GM12878 (cell line): ENCODE data around the gene CA7.

Experiments
- BRCA1 ChIP-seq: IDR thresholded peaks from 2 replicates; pipeline ENCODE4 v1.6.1; 2011; ENCODE audit warnings: low read depth, low read length, improper control_type of control experiment
- CHD4 ChIP-seq: fragments of 200-600 bp; sonication (generic); IDR thresholded peaks from 2 replicates; pipeline ENCODE4 v1.6.1; 2016; ENCODE audit warnings: mild to moderate bottlenecking
- HDAC2 ChIP-seq: fragments of 200-600 bp; sonication (generic); IDR thresholded peaks from 2 replicates; pipeline ENCODE4 v1.6.1; 2017
- POLR2A ChIP-seq: IDR thresholded peaks from 2 replicates; pipeline ENCODE4 v1.6.1; 2011; ENCODE audit warnings: low read depth, mild to moderate bottlenecking, low read length
- POLR2AphosphoS5 ChIP-seq: IDR thresholded peaks from 2 replicates; pipeline ENCODE4 v1.6.1; 2011; ENCODE audit warnings: mild to moderate bottlenecking, low read length, inconsistent platforms
- REST ChIP-seq: IDR thresholded peaks from 2 replicates; pipeline ENCODE4 v1.6.1; 2012; ENCODE audit warnings: mild to moderate bottlenecking, low read depth, low read length
- SPI1 ChIP-seq: IDR thresholded peaks from 2 replicates; pipeline ENCODE4 v1.6.1; 2011; ENCODE audit warnings: low read depth, mild to moderate bottlenecking, low read length, moderate library complexity, borderline replicate concordance; ENCODE audit not compliant: insufficient read depth
- ZNF274 ChIP-seq: IDR thresholded peaks from one replicate; pipeline ENCODE4 v1.8.0; 2011; ENCODE audit not compliant: insufficient read length, insufficient read depth
- TF ChIP-seq, protein P1 (sequence below), 3 experiments: IDR thresholded peaks in 2 of 3; conservative IDR thresholded peaks in 1 of 3; 2 replicates each; pipeline ENCODE4 v1.5.1; 2011; ENCODE audit warnings: low read depth in 3 of 3, low read length in 3 of 3, mild to moderate bottlenecking in 3 of 3, control low read depth in 2 of 3, moderate library complexity in 2 of 3, inconsistent platforms in 1 of 3, mixed read lengths in 1 of 3; ENCODE audit not compliant: control insufficient read depth in 2 of 3, insufficient read depth in 1 of 3; ENCODE audit errors: extremely low read depth in 1 of 3
- TF ChIP-seq, protein P2 (sequence below): IDR thresholded peaks from 2 replicates; pipeline ENCODE4 v1.6.1; 2012; ENCODE audit warnings: low read depth, low read length, improper control_type of control experiment

DNA sequence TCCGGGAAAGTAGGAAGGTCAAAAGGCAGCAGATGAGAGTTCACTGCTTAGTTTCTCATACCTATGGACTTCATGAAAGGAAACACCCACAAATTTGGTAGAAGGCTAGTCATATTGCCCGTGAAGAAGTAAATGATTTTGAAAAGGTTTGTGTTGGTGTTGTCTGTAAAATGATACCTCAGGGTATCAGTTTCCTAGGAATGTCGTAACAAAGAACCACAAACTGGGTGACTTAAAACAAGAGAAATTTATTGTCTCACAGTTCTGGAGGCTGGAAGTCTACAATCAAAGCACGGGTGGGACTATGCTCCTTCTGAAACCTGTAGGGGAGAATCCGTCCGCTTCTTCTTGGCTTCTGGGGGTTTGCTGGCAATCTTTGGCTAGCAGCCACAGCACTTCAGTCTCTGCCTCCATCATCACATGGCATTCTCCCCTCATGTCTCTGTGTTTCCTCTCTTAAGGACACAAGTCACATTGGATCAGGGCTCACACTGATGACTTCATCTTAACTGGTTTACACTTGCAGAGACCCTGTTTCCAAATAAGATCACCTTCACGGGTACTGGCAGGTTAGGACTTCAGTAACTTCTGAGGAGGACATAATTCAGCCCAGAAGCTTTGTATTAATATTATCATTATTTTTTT lies 11.4 kb upstream of the CA7 start:
- TF ChIP-seq, protein P1, sequence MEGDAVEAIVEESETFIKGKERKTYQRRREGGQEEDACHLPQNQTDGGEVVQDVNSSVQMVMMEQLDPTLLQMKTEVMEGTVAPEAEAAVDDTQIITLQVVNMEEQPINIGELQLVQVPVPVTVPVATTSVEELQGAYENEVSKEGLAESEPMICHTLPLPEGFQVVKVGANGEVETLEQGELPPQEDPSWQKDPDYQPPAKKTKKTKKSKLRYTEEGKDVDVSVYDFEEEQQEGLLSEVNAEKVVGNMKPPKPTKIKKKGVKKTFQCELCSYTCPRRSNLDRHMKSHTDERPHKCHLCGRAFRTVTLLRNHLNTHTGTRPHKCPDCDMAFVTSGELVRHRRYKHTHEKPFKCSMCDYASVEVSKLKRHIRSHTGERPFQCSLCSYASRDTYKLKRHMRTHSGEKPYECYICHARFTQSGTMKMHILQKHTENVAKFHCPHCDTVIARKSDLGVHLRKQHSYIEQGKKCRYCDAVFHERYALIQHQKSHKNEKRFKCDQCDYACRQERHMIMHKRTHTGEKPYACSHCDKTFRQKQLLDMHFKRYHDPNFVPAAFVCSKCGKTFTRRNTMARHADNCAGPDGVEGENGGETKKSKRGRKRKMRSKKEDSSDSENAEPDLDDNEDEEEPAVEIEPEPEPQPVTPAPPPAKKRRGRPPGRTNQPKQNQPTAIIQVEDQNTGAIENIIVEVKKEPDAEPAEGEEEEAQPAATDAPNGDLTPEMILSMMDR (IDR thresholded peaks at IDR 0.05 in 2 of 3, conservative IDR thresholded peaks at IDR 0.05 in 1 of 3; ENCODE audit: control insufficient read depth in 2 of 3, extremely low read depth in 1 of 3, insufficient read depth in 1 of 3, low read depth in 3 of 3, low read length in 3 of 3): no peak
- no peak for TF ChIP-seq ZNF274
- TF ChIP-seq, protein P2, sequence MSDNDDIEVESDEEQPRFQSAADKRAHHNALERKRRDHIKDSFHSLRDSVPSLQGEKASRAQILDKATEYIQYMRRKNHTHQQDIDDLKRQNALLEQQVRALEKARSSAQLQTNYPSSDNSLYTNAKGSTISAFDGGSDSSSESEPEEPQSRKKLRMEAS: no peak
- TF ChIP-seq POLR2A: no peak
- TF ChIP-seq SPI1: no peak
- TF ChIP-seq REST: no peak
- TF ChIP-seq BRCA1: no peak
- no peak for TF ChIP-seq CHD4
- TF ChIP-seq POLR2AphosphoS5: no peak
- no peak for TF ChIP-seq HDAC2
